ENCODE results near the gene MRPL17. TPM values are rescaled to one million over a fixed set of nuclear protein-coding genes. Genes with fewer than 3 reads are reported as not detected.

MRPL17 gene
- total and polyA plus RNA-seq, 3 donors from 2014 or later: 21.0 to 49.5 (median 22.7) TPM

- no peak overlapping the region for H3K4me3 ChIP-seq
- WGBS, 2 donors: 88 to 96% methylated on average over 3 of the region's 3 CpGs
- TF ChIP-seq POLR2A (IDR thresholded peaks at IDR 0.05) (no peak), CTCF (IDR thresholded peaks at IDR 0.05) (no peak)
- H3K4me1 ChIP-seq: no peaks in the 10 kb centered on the region
- H3K27ac ChIP-seq: no peak overlapping the region
- intact Hi-C loops (cut with DNase I; ENCODE audit: low total_unique reads): no loop called here
- DNase-seq: no peak
- no peaks in the 10 kb centered on the region for H3K27me3 ChIP-seq
- no peaks in the 10 kb centered on the region for H3K9me3 ChIP-seq
- H3K36me3 ChIP-seq (ENCODE audit: low read depth, missing control alignments): no peaks in the 10 kb centered on the region
These were observed 22.4 kb downstream of the MRPL17 start for GRCh38 chr11:6660712-6661111.

- Histone ChIP-seq H3K4me1 (peaks cover 3% of the 10 kb centered on the region), H3K27me3 (no peaks in the 10 kb centered on the region), H3K27ac (no peak overlapping the region), H3K4me3 (no peak overlapping the region), H3K9me3 (no peaks in the 10 kb centered on the region), H3K36me3 (ENCODE audit: low read depth, missing control alignments) (no peaks in the 10 kb centered on the region)
- intact Hi-C loops (cut with DNase I; ENCODE audit: low total_unique reads): no loop called here
- DNase-seq: no peak
- TF ChIP-seq CTCF (IDR thresholded peaks at IDR 0.05): no peak
- TF ChIP-seq POLR2A (IDR thresholded peaks at IDR 0.05): no peak
These were observed 24.5 kb downstream of the MRPL17 start for GRCh38 chr11:6658647-6659046.

- no peaks in the 10 kb centered on the region for H3K27me3 ChIP-seq
- H3K27ac ChIP-seq: no peak overlapping the region
- intact Hi-C loops (cut with DNase I; ENCODE audit: low total_unique reads): no loop called here
- no peak overlapping the region for H3K4me3 ChIP-seq
- no peaks in the 10 kb centered on the region for H3K9me3 ChIP-seq
- TF ChIP-seq POLR2A (IDR thresholded peaks at IDR 0.05): no peak
- TF ChIP-seq CTCF (IDR thresholded peaks at IDR 0.05): no peak
- peaks cover 3% of the 10 kb centered on the region for H3K4me1 ChIP-seq
- no peak for DNase-seq
- 57 to 89% methylated on average over 1 of the region's 1 CpG for WGBS, 2 donors
- no peaks in the 10 kb centered on the region for H3K36me3 ChIP-seq (ENCODE audit: low read depth, missing control alignments)
These were observed 25.8 kb downstream of the MRPL17 start for GRCh38 chr11:6657346-6657745.

- Histone ChIP-seq H3K9me3 (no peaks in the 10 kb centered on the region), H3K27ac (no peak overlapping the region), H3K4me1 (peaks cover 3% of the 10 kb centered on the region), H3K27me3 (no peaks in the 10 kb centered on the region), H3K4me3 (no peak overlapping the region), H3K36me3 (ENCODE audit: low read depth, missing control alignments) (no peaks in the 10 kb centered on the region)
- DNase-seq: no peak
- 42 to 65% methylated on average over 5 of the region's 5 CpGs for WGBS, 2 donors
- TF ChIP-seq CTCF (IDR thresholded peaks at IDR 0.05) (no peak), POLR2A (IDR thresholded peaks at IDR 0.05) (no peak)
- intact Hi-C loops (cut with DNase I; ENCODE audit: low total_unique reads): no loop called here
These were observed 26.2 kb downstream of the MRPL17 start for GRCh38 chr11:6656936-6657335.

GRCh38 chr11:6656584-6656915 is 26.6 kb downstream of the MRPL17 start:
- peaks cover 3% of the 10 kb centered on the region for H3K4me1 ChIP-seq
- H3K27me3 ChIP-seq: no peaks in the 10 kb centered on the region
- DNase-seq: no peak
- H3K36me3 ChIP-seq (ENCODE audit: low read depth, missing control alignments): no peaks in the 10 kb centered on the region
- H3K4me3 ChIP-seq: no peak overlapping the region
- no peak overlapping the region for H3K27ac ChIP-seq
- intact Hi-C loops (cut with DNase I; ENCODE audit: low total_unique reads): no loop called here
- H3K9me3 ChIP-seq: no peaks in the 10 kb centered on the region
- TF ChIP-seq POLR2A (IDR thresholded peaks at IDR 0.05) (no peak), CTCF (IDR thresholded peaks at IDR 0.05) (no peak)
- WGBS, 2 donors: 52 to 55% methylated on average over 4 of the region's 4 CpGs

Data from testis (tissue), 3 donors.